HepG2 (cell line): Measurements from ENCODE around the gene RHBDL1. TPM values are rescaled to one million over a fixed set of nuclear protein-coding genes. Genes with fewer than 3 reads are reported as not detected.

Experiments
- GABPA ChIP-seq, 2 experiments: IDR thresholded peaks; 2 replicates each; pipeline ENCODE4 v1.6.1; 2011 to 2016; ENCODE audit warnings: low read depth in 2 of 2, low read length in 1 of 2, missing biosample characterization in 1 of 2, missing genetic modification characterization in 1 of 2
- KDM5B ChIP-seq: sonication (generic); formaldehyde crosslinking; IDR thresholded peaks from 2 replicates; pipeline ENCODE4 v1.4.0; 2020; ENCODE audit warnings: missing genetic modification reagents, mild to moderate bottlenecking, borderline replicate concordance
- NR2F6 ChIP-seq, 2 experiments: IDR thresholded peaks; 2 replicates each; pipeline ENCODE4 v1.6.1; 2016; ENCODE audit warnings: antibody characterized with exemption in 1 of 2, mild to moderate bottlenecking in 1 of 2
- ZKSCAN5 ChIP-seq: sonication (generic); formaldehyde crosslinking; IDR thresholded peaks from 2 replicates; pipeline ENCODE4 v1.5.1; 2020; ENCODE audit warnings: mild to moderate bottlenecking, missing genetic modification reagents
- ZNF331 ChIP-seq: sonication (generic); formaldehyde crosslinking; IDR thresholded peaks from 2 replicates; pipeline ENCODE4 v1.4.0; 2020; ENCODE audit warnings: missing genetic modification reagents
- ZNF724P ChIP-seq: sonication (generic); formaldehyde crosslinking; IDR thresholded peaks from 2 replicates; pipeline ENCODE4 v1.8.0; 2022; ENCODE audit warnings: missing genetic modification reagents, borderline replicate concordance
- polyA plus RNA-seq, 8 experiments: library from polyadenylated mRNA; depleted of rRNA in 3 of 8; stranded (reverse) in 7 of 8; unstranded in 1 of 8; fragments of >200 nt; fragmentation: Illumina TruSeq in 4 of 8; extraction: Trizol in 4 of 8; gene quantifications; 2 replicates each; pipeline versions ENCODE4 v1.2.1 to v1.2.3, GENCODE V29; 2011 to 2016; ENCODE audit warnings: low read depth in 4 of 8, missing spikeins in 1 of 8, mixed read lengths in 1 of 8; ENCODE audit not compliant: insufficient read depth in 1 of 8
- total RNA-seq, 5 experiments: library from RNA; depleted of rRNA; stranded (reverse); fragments of >200 nt; fragmentation: Illumina TruSeq; extraction: Trizol; gene quantifications; 2 replicates each; pipeline ENCODE4 v1.2.3, GENCODE V29; 2016; ENCODE audit warnings: low read depth in 1 of 5
- TF ChIP-seq, protein P1 (sequence below), 2 experiments: sonication (generic) in 1 of 2; formaldehyde crosslinking in 1 of 2; IDR thresholded peaks; 2 replicates each; pipeline versions ENCODE4 v1.4.0 to v1.6.1; 2018 to 2020; ENCODE audit warnings: missing genetic modification reagents in 2 of 2, borderline replicate concordance in 1 of 2, low read depth in 1 of 2, mild to moderate bottlenecking in 1 of 2, missing biosample characterization in 1 of 2
- TF ChIP-seq, protein P2 (sequence below): sonication (generic); formaldehyde crosslinking; IDR thresholded peaks from 2 replicates; pipeline ENCODE4 v1.4.0; 2020; ENCODE audit warnings: missing genetic modification reagents; ENCODE audit errors: not compliant biosample characterization
- TF ChIP-seq, protein P3 (sequence below), 2 experiments: fragments of 450-650 bp in 1 of 2; sonication (generic) in 1 of 2; formaldehyde crosslinking in 1 of 2; IDR thresholded peaks; 2 replicates each; pipeline versions ENCODE4 v1.6.1 to v1.8.0; 2016 to 2022; ENCODE audit warnings: antibody characterized with exemption in 1 of 2, mild to moderate bottlenecking in 1 of 2, missing genetic modification reagents in 1 of 2
- TF ChIP-seq, protein P4 (sequence below): sonication (generic); formaldehyde crosslinking; IDR thresholded peaks from 2 replicates; pipeline ENCODE4 v1.4.0; 2020; ENCODE audit warnings: missing genetic modification reagents, mild to moderate bottlenecking, borderline replicate concordance

The RHBDL1 gene
- total and polyA plus RNA-seq, 2 of the 13 experiments (the other 11 are each of a cell fraction or from before 2014, with no cell fraction given) = 1.8 to 3.8 TPM

DNA sequence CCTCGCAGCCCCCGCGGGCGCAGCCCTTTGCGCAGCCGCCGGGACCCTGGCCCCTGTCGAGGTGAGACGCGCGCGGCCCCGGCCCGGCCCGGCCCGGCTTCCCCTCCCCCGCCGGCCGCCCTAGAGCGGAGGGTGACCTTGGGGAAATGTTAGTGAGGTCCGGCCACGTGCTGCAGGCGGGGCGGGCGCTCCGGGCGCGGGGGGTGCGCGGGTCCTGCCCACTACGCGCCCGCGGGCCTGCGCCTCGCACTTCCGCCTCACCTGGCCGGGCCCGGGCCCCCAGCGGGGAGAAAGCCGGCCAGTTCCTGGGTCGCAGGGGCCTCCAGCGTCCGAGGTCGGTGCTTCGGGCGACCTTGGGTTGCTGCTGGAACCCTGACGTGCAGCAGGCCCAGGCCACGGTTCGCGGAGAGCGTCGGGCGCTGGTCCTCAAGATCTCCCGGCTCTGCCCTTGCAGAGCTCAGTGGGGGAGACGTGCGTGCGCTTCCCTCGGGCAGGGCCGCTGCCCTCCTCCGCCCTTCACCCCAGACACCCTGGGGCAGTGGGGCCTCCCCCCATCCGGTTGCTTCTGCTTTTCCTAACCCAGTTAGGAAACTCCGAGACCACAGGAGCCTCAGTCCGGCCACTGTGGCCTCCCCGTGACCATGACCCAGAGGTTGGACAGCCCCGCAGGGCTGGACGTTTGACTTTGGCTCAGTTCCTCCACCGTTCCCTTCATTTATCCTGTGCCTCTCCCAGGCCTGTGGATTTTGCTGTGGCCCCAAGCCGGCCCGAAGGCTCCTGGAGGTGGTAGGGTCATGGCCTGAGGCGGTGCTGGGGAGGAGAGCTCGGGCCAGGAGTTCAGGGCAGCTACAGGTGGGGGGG is 33.1 kb upstream of the RHBDL1 start (continued):
- TF ChIP-seq, protein P1, sequence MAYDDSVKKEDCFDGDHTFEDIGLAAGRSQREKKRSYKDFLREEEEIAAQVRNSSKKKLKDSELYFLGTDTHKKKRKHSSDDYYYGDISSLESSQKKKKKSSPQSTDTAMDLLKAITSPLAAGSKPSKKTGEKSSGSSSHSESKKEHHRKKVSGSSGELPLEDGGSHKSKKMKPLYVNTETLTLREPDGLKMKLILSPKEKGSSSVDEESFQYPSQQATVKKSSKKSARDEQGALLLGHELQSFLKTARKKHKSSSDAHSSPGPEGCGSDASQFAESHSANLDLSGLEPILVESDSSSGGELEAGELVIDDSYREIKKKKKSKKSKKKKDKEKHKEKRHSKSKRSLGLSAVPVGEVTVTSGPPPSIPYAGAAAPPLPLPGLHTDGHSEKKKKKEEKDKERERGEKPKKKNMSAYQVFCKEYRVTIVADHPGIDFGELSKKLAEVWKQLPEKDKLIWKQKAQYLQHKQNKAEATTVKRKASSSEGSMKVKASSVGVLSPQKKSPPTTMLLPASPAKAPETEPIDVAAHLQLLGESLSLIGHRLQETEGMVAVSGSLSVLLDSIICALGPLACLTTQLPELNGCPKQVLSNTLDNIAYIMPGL (CRISPR knock-in tag; IDR thresholded peaks at IDR 0.05; ENCODE audit: borderline replicate concordance in 1 of 2, low read depth in 1 of 2) = no peak; a peak in 1 of 4 replicates
- TF ChIP-seq GABPA (IDR thresholded peaks at IDR 0.05; ENCODE audit: low read depth, low read length) = 0 out of 2 replicates have a peak, but pooled peaks have one; percentile 26
- peak; percentile 41; the same call in 1 of the 2 replicates for TF ChIP-seq GABPA (CRISPR knock-in tag; IDR thresholded peaks at IDR 0.05; ENCODE audit: low read depth)
- TF ChIP-seq, protein P2, sequence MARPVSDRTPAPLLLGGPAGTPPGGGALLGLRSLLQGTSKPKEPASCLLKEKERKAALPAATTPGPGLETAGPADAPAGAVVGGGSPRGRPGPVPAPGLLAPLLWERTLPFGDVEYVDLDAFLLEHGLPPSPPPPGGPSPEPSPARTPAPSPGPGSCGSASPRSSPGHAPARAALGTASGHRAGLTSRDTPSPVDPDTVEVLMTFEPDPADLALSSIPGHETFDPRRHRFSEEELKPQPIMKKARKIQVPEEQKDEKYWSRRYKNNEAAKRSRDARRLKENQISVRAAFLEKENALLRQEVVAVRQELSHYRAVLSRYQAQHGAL (CRISPR knock-in tag) = peak; percentile 20
- TF ChIP-seq, protein P3, sequence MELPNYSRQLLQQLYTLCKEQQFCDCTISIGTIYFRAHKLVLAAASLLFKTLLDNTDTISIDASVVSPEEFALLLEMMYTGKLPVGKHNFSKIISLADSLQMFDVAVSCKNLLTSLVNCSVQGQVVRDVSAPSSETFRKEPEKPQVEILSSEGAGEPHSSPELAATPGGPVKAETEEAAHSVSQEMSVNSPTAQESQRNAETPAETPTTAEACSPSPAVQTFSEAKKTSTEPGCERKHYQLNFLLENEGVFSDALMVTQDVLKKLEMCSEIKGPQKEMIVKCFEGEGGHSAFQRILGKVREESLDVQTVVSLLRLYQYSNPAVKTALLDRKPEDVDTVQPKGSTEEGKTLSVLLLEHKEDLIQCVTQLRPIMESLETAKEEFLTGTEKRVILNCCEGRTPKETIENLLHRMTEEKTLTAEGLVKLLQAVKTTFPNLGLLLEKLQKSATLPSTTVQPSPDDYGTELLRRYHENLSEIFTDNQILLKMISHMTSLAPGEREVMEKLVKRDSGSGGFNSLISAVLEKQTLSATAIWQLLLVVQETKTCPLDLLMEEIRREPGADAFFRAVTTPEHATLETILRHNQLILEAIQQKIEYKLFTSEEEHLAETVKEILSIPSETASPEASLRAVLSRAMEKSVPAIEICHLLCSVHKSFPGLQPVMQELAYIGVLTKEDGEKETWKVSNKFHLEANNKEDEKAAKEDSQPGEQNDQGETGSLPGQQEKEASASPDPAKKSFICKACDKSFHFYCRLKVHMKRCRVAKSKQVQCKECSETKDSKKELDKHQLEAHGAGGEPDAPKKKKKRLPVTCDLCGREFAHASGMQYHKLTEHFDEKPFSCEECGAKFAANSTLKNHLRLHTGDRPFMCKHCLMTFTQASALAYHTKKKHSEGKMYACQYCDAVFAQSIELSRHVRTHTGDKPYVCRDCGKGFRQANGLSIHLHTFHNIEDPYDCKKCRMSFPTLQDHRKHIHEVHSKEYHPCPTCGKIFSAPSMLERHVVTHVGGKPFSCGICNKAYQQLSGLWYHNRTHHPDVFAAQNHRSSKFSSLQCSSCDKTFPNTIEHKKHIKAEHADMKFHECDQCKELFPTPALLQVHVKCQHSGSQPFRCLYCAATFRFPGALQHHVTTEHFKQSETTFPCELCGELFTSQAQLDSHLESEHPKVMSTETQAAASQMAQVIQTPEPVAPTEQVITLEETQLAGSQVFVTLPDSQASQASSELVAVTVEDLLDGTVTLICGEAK (IDR thresholded peaks at IDR 0.05) = no peak
- TF ChIP-seq, protein P3 (CRISPR knock-in tag; IDR thresholded peaks at IDR 0.05) = peak; percentile 67; the same call in 1 of the 2 replicates
- TF ChIP-seq ZNF724P (CRISPR knock-in tag) = peak; percentile 95
- 0 out of 2 replicates have a peak, but pooled peaks have one; percentile 17 for TF ChIP-seq ZNF331 (CRISPR knock-in tag)
- no peak for TF ChIP-seq ZKSCAN5
- TF ChIP-seq, protein P4, sequence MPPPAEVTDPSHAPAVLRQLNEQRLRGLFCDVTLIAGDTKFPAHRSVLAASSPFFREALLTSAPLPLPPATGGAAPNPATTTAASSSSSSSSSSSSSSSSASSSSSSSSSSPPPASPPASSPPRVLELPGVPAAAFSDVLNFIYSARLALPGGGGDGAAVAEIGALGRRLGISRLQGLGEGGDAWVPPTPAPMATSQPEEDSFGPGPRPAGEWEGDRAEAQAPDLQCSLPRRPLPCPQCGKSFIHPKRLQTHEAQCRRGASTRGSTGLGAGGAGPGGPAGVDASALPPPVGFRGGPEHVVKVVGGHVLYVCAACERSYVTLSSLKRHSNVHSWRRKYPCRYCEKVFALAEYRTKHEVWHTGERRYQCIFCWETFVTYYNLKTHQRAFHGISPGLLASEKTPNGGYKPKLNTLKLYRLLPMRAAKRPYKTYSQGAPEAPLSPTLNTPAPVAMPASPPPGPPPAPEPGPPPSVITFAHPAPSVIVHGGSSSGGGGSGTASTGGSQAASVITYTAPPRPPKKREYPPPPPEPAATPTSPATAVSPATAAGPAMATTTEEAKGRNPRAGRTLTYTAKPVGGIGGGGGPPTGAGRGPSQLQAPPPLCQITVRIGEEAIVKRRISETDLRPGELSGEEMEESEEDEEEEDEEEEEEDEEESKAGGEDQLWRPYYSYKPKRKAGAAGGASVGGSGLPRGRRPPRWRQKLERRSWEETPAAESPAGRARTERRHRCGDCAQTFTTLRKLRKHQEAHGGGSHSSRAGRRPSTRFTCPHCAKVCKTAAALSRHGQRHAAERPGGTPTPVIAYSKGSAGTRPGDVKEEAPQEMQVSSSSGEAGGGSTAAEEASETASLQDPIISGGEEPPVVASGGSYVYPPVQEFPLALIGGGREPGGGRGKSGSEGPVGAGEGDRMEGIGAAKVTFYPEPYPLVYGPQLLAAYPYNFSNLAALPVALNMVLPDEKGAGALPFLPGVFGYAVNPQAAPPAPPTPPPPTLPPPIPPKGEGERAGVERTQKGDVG (CRISPR knock-in tag) = peak; percentile 71; the same call in 1 of the 2 replicates
- peak; percentile 60 for TF ChIP-seq NR2F6 (IDR thresholded peaks at IDR 0.05)
- TF ChIP-seq NR2F6 (CRISPR knock-in tag; IDR thresholded peaks at IDR 0.05) = no peak; the same call in 1 of the 2 replicates
- no peak; the same call in 1 of the 2 replicates for TF ChIP-seq KDM5B (CRISPR knock-in tag)
